Smooth muscle cell (in vitro differentiated cells): ENCODE data around the gene NFIA. TPM values are rescaled to one million over a fixed set of nuclear protein-coding genes. Genes with fewer than 3 reads are reported as not detected.

Experiments
- DNase-seq: peaks from one replicate; lab custom pipeline; 2025; ENCODE audit not compliant: unreplicated experiment; lab: John Stamatoyannopoulos, UW
- H2AFZ ChIP-seq: fragments of 200-600 bp; sonication (generic); 2 replicates; pipeline ENCODE4 v1.6.0; 2016; ENCODE audit warnings: antibody characterized with exemption, low read depth, mild to moderate bottlenecking
- H3F3A ChIP-seq: fragments of 200-600 bp; sonication (generic); 2 replicates; pipeline ENCODE4 v1.6.0; 2017; ENCODE audit warnings: antibody characterized with exemption, low read depth
- H3K27ac ChIP-seq: fragments of 200-600 bp; sonication (generic); 2 replicates; pipeline ENCODE4 v1.5.1; 2016; ENCODE audit warnings: low read depth, mild to moderate bottlenecking
- H3K27me3 ChIP-seq: fragments of 200-600 bp; sonication (generic); 2 replicates; pipeline ENCODE4 v1.6.1; 2016; ENCODE audit warnings: low read depth, mild to moderate bottlenecking
- H3K36me3 ChIP-seq: fragments of 200-600 bp; sonication (generic); 2 replicates; pipeline ENCODE4 v1.5.1; 2016; ENCODE audit warnings: low read depth
- H3K4me1 ChIP-seq: fragments of 200-600 bp; sonication (generic); 2 replicates; pipeline ENCODE4 v1.5.1; 2016; ENCODE audit warnings: low read depth
- H3K4me2 ChIP-seq: fragments of 200-600 bp; sonication (generic); 2 replicates; pipeline ENCODE4 v1.6.0; 2016; ENCODE audit warnings: mild to moderate bottlenecking
- H3K4me3 ChIP-seq: fragments of 200-600 bp; sonication (generic); 2 replicates; pipeline ENCODE4 v1.5.1; 2016; ENCODE audit warnings: mild to moderate bottlenecking
- H3K79me2 ChIP-seq: fragments of 200-600 bp; sonication (generic); 2 replicates; pipeline ENCODE4 v1.6.0; 2016; ENCODE audit warnings: low read depth, mild to moderate bottlenecking
- H3K9ac ChIP-seq: fragments of 200-600 bp; sonication (generic); 2 replicates; pipeline ENCODE4 v1.6.0; 2016; ENCODE audit warnings: low read depth
- H3K9me3 ChIP-seq: fragments of 200-600 bp; sonication (generic); replicated peaks from 2 replicates; pipeline ENCODE4 v1.5.1; 2016; ENCODE audit warnings: low read depth
- H4K20me1 ChIP-seq: fragments of 200-600 bp; sonication (generic); 2 replicates; pipeline ENCODE4 v1.6.0; 2016; ENCODE audit warnings: low read depth
- WGBS: methylation state at CpG from one replicate; pipeline ENCODE4 v1.1.7; 2016; ENCODE audit warnings: low lambda C conversion rate; 5-methylcytosine and 5-hydroxymethylcytosine counted together
- polyA plus RNA-seq: library from polyadenylated mRNA; unstranded; fragments of >200 nt; fragmentation: Nextera tagmentation; extraction: Ambion mirVana; gene quantifications from 2 replicates; pipeline ENCODE4 v1.2.1, GENCODE V29; 2016
- total RNA-seq: library from RNA; depleted of rRNA; stranded (reverse); fragments of >200 nt; gene quantifications from 2 replicates; pipeline ENCODE4 v1.2.3, GENCODE V29; 2014
- TF ChIP-seq, protein P1 (sequence below): fragments of 200-600 bp; sonication (generic); IDR thresholded peaks from 2 replicates; pipeline ENCODE4 v1.5.1; 2017; ENCODE audit warnings: borderline replicate concordance, mild to moderate bottlenecking, antibody characterized with exemption; ENCODE audit not compliant: insufficient read depth, poor library complexity, severe bottlenecking

Gene NFIA
- total and polyA plus RNA-seq, 2 experiments from 2014 or later, result 5.0 to 6.2 TPM

DNA sequence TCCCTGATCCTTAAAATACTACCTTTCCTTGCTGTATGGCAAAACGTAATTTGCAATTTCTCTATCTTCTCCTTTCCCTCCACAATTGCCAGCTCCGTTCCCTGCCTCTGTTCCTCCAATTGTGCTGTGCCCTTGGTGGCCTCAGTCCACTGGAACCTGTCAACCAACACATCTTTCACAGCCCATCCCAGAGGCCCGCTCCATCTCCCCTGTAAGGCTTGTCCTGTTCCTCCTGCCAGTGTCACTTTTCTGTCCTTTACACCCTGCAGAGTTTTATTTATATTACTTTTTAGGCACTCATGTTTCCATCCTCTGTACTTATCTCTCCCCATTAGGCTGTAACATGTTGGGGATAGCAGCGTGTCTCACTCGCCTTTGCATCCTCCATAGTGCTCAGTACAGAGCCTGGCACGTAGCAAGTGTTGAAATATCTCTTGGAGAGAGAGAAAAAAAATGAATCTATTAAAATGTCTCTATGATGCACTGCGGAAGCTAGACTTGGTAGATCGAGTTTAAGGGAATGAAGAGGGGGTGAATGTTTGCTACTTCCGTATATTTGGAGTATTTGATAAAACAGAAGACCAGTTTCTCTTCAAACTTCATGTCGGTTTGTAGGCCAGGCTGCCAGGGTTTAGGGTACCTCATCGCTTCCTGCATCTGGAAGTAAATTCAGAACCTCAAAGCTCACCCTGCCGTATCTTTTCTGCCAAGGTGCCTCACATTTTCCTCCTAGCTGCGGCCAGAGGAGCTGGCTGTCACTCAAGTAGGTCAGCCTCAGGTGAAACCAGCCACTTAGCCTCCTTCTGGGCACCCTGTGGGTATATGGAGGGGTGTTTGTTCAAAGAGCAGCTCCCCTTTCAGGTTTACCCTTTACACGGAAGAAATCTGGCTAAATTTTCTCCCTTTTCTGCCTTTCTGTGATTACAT, 338.8 kb downstream of the NFIA start:
- 93% methylated on average over 14 of the region's 14 CpGs for WGBS
- TF ChIP-seq, protein P1, sequence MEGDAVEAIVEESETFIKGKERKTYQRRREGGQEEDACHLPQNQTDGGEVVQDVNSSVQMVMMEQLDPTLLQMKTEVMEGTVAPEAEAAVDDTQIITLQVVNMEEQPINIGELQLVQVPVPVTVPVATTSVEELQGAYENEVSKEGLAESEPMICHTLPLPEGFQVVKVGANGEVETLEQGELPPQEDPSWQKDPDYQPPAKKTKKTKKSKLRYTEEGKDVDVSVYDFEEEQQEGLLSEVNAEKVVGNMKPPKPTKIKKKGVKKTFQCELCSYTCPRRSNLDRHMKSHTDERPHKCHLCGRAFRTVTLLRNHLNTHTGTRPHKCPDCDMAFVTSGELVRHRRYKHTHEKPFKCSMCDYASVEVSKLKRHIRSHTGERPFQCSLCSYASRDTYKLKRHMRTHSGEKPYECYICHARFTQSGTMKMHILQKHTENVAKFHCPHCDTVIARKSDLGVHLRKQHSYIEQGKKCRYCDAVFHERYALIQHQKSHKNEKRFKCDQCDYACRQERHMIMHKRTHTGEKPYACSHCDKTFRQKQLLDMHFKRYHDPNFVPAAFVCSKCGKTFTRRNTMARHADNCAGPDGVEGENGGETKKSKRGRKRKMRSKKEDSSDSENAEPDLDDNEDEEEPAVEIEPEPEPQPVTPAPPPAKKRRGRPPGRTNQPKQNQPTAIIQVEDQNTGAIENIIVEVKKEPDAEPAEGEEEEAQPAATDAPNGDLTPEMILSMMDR, result no peak
- Histone ChIP-seq H3K4me2 (no peak overlapping the region), H3K36me3 (no peaks in the 10 kb centered on the region), H2AFZ (no peak overlapping the region), H3K27me3 (no peaks in the 10 kb centered on the region), H3K79me2 (no peaks in the 10 kb centered on the region), H3F3A (no peaks in the 10 kb centered on the region), H3K9me3 (no peaks in the 10 kb centered on the region), H4K20me1 (no peaks in the 10 kb centered on the region), H3K9ac (no peak overlapping the region), H3K4me3 (no peak overlapping the region), H3K4me1 (no peaks in the 10 kb centered on the region), H3K27ac (no peak overlapping the region)
- DNase-seq, result no peak

DNA sequence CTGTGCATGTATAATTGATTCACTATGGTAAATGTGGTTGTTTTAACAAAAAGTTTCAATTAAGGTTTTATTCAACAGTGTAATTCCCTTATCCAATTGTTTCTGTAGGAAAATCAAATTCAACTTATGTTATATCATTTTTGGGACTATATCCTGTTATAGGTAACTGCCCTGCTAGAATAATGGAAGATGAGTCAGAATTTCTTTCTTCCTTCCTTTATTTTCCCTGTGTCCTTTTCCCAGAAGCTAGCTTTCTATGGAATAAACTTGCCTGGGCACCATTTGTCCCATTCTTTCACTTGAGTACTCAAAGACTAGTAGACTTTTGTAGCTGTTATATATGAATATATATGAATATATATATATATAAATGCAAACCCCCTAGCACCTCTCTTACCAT, 341.3 kb downstream of the NFIA start:
- no peaks in the 10 kb centered on the region for H3K36me3 ChIP-seq
- no peaks in the 10 kb centered on the region for H3K79me2 ChIP-seq
- TF ChIP-seq, protein P1, result no peak
- no peak overlapping the region for H3K4me3 ChIP-seq
- no peak overlapping the region for H3K9ac ChIP-seq
- no peaks in the 10 kb centered on the region for H3K27me3 ChIP-seq
- no peak overlapping the region for H3K27ac ChIP-seq
- no peaks in the 10 kb centered on the region for H3K4me1 ChIP-seq
- H3K9me3 ChIP-seq, result no peaks in the 10 kb centered on the region
- no peaks in the 10 kb centered on the region for H3F3A ChIP-seq
- H2AFZ ChIP-seq, result no peak overlapping the region
- no peak for DNase-seq
- H4K20me1 ChIP-seq, result no peaks in the 10 kb centered on the region
- no peak overlapping the region for H3K4me2 ChIP-seq

DNA sequence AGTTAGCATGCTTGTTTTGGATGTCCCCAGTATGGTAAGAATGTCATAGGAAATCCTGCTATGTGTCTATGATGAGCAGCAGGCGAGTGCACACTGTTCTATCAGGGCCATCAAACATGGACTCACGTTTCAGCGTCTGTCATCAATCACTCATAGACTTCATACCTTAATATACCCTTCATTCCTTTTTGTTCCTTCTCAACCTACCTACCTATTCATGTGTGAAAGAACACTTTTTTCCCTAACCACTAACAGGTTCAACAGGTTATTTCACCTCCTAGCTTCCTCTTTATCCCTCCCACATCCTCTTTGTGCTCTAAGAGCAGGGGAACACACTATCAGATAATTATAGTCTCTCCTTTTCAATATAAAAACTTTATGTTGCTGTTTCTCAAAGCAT, 342.0 kb downstream of the NFIA start:
- no peak overlapping the region for H3K9ac ChIP-seq
- no peak overlapping the region for H3K27ac ChIP-seq
- H3K9me3 ChIP-seq, result no peaks in the 10 kb centered on the region
- TF ChIP-seq, protein P1, result no peak
- no peaks in the 10 kb centered on the region for H3K36me3 ChIP-seq
- 71% methylated on average over 3 of the region's 3 CpGs for WGBS
- H4K20me1 ChIP-seq, result no peaks in the 10 kb centered on the region
- no peaks in the 10 kb centered on the region for H3K27me3 ChIP-seq
- no peak for DNase-seq
- H2AFZ ChIP-seq, result no peak overlapping the region
- no peak overlapping the region for H3K4me2 ChIP-seq
- H3K4me3 ChIP-seq, result no peak overlapping the region
- no peaks in the 10 kb centered on the region for H3K79me2 ChIP-seq
- H3F3A ChIP-seq, result no peaks in the 10 kb centered on the region
- no peaks in the 10 kb centered on the region for H3K4me1 ChIP-seq

DNA sequence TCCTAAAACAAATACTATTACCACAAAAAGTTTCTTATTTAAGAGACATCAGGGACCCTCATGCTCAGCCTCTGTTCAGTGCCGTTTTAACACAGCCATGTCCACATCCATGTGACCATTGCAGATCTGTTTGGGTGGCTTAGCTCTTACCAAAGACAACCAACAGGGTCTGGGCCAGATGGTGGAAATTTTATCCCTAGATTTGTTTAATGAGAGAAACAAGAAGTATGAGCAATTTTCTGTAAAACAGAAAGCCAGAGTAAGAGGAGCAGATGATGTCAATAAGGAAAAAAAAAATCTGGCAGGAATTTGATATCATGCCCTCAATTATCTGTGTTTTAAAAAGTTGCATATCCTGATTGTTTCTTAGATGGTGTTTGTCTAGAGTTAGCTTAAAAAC, 342.7 kb downstream of the NFIA start:
- H3K27ac ChIP-seq, result no peak overlapping the region
- H3F3A ChIP-seq, result no peaks in the 10 kb centered on the region
- DNase-seq, result no peak
- H3K9me3 ChIP-seq, result no peaks in the 10 kb centered on the region
- no peak overlapping the region for H2AFZ ChIP-seq
- no peaks in the 10 kb centered on the region for H3K27me3 ChIP-seq
- no peaks in the 10 kb centered on the region for H3K79me2 ChIP-seq
- H3K9ac ChIP-seq, result no peak overlapping the region
- no peaks in the 10 kb centered on the region for H4K20me1 ChIP-seq
- 43% methylated on average over 1 of the region's 1 CpG for WGBS
- TF ChIP-seq, protein P1, result no peak
- H3K36me3 ChIP-seq, result no peaks in the 10 kb centered on the region
- H3K4me3 ChIP-seq, result no peak overlapping the region
- no peaks in the 10 kb centered on the region for H3K4me1 ChIP-seq
- H3K4me2 ChIP-seq, result no peak overlapping the region
